Femur (tissue), 1 donor: Measurements from ENCODE around the gene ZNF284.
"Not testable (repeated sequence)": the region's sequence is repeated elsewhere in the genome, so short reads cannot be mapped to it uniquely, and the experiment has no call there.

Source experiments
- DNase-seq: peaks from one replicate; pipeline ENCODE4 v3.0.0-alpha.2; 2017

The ZNF284 gene

GRCh38 chr19:44112802-44113137 is 40.8 kb downstream of the ZNF284 start:
- no peak for DNase-seq

- peak; percentile 99 for DNase-seq
Observed at GRCh38 chr19:44113138-44113783, 41.3 kb downstream of the ZNF284 start, which contains the start of gene ZNF225. ZNF225 (plus strand) TSS chr19:44113399; CDS start chr19:44115828, 2,429 bp downstream.

- peak; percentile 40 for DNase-seq
Observed at GRCh38 chr19:44113784-44114390, 41.9 kb downstream of the ZNF284 start.

- DNase-seq = not testable (repeated sequence)
Observed at GRCh38 chr19:44121162-44121561, 49.2 kb downstream of the ZNF284 start.

- DNase-seq = no peak
Observed at GRCh38 chr19:44131955-44132354, 60.0 kb downstream of the ZNF284 start.
